Muscle of leg (tissue), 11 donors: ENCODE data around the gene RASEF. TPM values are rescaled to one million over a fixed set of nuclear protein-coding genes. Genes with fewer than 3 reads are reported as not detected.
"Not testable (repeated sequence)": the region's sequence is repeated elsewhere in the genome, so short reads cannot be mapped to it uniquely, and the experiment has no call there.

ENCODE experiments used
- DNase-seq: peaks from one replicate; pipeline ENCODE4 v3.0.0; 2013
- H3K27ac ChIP-seq: one replicate; pipeline ENCODE4 v1.5.1; 2013; ENCODE audit warnings: mild to moderate bottlenecking, low read length, control low read depth
- H3K27me3 ChIP-seq: one replicate; pipeline ENCODE4 v1.6.1; 2013; ENCODE audit warnings: low read length; ENCODE audit not compliant: control insufficient read depth, insufficient read depth
- H3K36me3 ChIP-seq: one replicate; pipeline ENCODE4 v1.6.1; 2013; ENCODE audit warnings: low read length; ENCODE audit not compliant: control insufficient read depth, insufficient read depth
- H3K4me1 ChIP-seq: one replicate; pipeline ENCODE4 v1.6.1; 2013; ENCODE audit warnings: low read length; ENCODE audit not compliant: control insufficient read depth, insufficient read depth
- H3K4me3 ChIP-seq: one replicate; pipeline ENCODE4 v1.5.1; 2013; ENCODE audit warnings: low read length, control low read depth
- H3K9me3 ChIP-seq: replicated peaks from 2 replicates; pipeline ENCODE4 v1.6.1; 2013; ENCODE audit warnings: low read depth, low read length; ENCODE audit not compliant: control insufficient read depth
- WGBS: methylation state at CpG from one replicate; pipeline ENCODE4 v1.1.5; 2013; ENCODE audit warnings: missing lambda C conversion rate; ENCODE audit not compliant: insufficient coverage; 5-methylcytosine and 5-hydroxymethylcytosine counted together
- polyA plus RNA-seq, 8 donors: library from polyadenylated mRNA; unstranded; fragments of 120-200 nt; gene quantifications; one replicate each; pipeline versions ENCODE4 v1.2.1 to v1.2.3, GENCODE V29; 2013; ENCODE audit warnings: inconsistent platforms in 1 of 8, low replicate concordance in 1 of 8; ENCODE audit not compliant: insufficient read length in 8 of 8, insufficient read depth in 1 of 8
- total RNA-seq: library from RNA; stranded (reverse); fragments of 120-200 nt; gene quantifications from one replicate; pipeline ENCODE4 v1.2.4, GENCODE V29; 2013

RASEF gene
- total and polyA plus RNA-seq, 9 donors = 0.30 to 1.3 (median 0.53) TPM

GRCh38 chr9:83075932-83076331 is 13.0 kb upstream of the RASEF start:
- not testable (repeated sequence) for H3K9me3 ChIP-seq, H3K4me3 ChIP-seq, H3K27me3 ChIP-seq, DNase-seq, H3K36me3 ChIP-seq, H3K4me1 ChIP-seq, H3K27ac ChIP-seq
- WGBS = 86% methylated on average over 3 of the region's 7 CpGs

DNA sequence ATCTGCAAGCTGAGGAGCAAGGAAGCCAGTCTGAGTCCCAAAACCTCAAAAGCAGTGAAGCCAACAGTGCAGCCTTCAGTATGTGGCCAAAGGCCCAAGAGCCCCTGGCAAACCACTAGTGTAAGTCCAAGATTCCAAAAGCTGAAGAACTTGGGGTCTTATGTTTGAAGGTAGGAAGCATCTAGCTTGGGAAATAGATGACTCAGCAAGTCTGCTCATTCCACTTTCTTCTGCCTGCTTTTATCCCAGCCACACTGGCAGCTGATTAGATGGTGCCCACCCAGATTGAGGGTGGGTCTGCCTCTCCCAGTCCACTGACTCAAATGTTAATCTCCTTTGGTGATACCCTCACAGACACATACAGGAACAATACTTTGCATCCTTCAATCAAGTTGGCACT is 9.6 kb upstream of the RASEF start:
- H3K4me3 ChIP-seq, H3K27ac ChIP-seq, H3K4me1 ChIP-seq, H3K36me3 ChIP-seq, H3K9me3 ChIP-seq, DNase-seq, H3K27me3 ChIP-seq: not testable (repeated sequence)

DNA sequence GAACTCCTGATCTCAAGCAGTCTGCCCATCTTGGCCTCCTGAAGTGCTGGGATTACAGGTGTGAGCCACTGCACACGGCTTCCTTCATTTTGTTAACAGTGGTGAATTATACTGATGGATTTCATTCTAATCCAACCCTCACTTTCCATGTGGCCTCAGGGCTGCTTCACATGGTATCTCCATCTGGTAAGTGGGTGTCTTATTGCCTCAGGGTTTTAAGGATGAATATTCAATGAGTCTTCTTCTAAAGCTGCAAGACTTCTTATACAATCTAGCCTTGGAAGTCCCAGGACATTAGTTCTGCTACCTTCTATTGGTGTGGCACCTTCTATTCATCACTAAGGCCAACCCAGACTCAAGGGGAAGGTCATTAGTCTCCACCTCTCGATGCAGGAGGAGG is 8.7 kb upstream of the RASEF start:
- H3K27me3 ChIP-seq = no peaks in the 10 kb centered on the region
- no CpG with 5 or more reads among the region's 2 CpGs for whole genome bisulfite sequencing
- no peak for DNase-seq
- no peaks in the 10 kb centered on the region for H3K36me3 ChIP-seq
- no peak overlapping the region for H3K4me3 ChIP-seq
- no peaks in the 10 kb centered on the region for H3K4me1 ChIP-seq
- no peak overlapping the region for H3K27ac ChIP-seq
- H3K9me3 ChIP-seq = no peaks in the 10 kb centered on the region

DNA sequence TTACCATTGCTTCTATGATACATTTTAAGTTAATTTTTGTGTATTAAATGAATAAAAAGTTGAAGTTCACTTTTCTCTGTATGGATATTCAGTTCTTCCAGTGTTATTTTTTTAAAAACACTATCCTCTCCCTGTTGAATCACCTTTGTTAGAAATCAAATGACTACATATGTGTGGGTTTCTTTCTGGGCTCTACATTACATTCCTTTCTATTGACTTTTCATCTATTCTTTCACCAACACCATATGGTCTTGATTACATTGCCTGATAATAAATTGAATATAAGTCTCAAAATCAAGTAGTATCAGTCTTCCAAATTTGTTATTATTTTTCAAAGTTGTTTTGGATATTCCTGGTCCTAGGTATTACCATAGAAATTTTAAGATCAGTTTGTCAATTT is 7.3 kb upstream of the RASEF start:
- Histone ChIP-seq H3K36me3 (no peaks in the 10 kb centered on the region), H3K4me1 (no peaks in the 10 kb centered on the region), H3K9me3 (no peaks in the 10 kb centered on the region), H3K27ac (no peak overlapping the region), H3K4me3 (no peak overlapping the region), H3K27me3 (peaks cover under 1% of the 10 kb centered on the region)
- DNase-seq = no peak

GRCh38 chr9:83069651-83070050 is 6.7 kb upstream of the RASEF start:
- Histone ChIP-seq H3K4me1 (no peaks in the 10 kb centered on the region), H3K36me3 (no peaks in the 10 kb centered on the region), H3K4me3 (no peak overlapping the region), H3K27ac (no peak overlapping the region), H3K27me3 (peaks cover 2% of the 10 kb centered on the region), H3K9me3 (no peaks in the 10 kb centered on the region)
- WGBS = no CpG with 5 or more reads among the region's 1 CpG
- no peak for DNase-seq

- WGBS = no CpG with 5 or more reads among the region's 1 CpG
- Histone ChIP-seq H3K9me3 (no peaks in the 10 kb centered on the region), H3K27me3 (peaks cover 2% of the 10 kb centered on the region), H3K27ac (no peak overlapping the region), H3K4me3 (no peak overlapping the region), H3K36me3 (no peaks in the 10 kb centered on the region), H3K4me1 (no peaks in the 10 kb centered on the region)
- DNase-seq = no peak
These were observed 5.5 kb upstream of the RASEF start for GRCh38 chr9:83068414-83068813.

- WGBS = no CpG with 5 or more reads among the region's 2 CpGs
- Histone ChIP-seq H3K27me3 (peaks cover 8% of the 10 kb centered on the region), H3K27ac (no peak overlapping the region), H3K4me3 (no peak overlapping the region), H3K36me3 (no peaks in the 10 kb centered on the region), H3K9me3 (no peaks in the 10 kb centered on the region), H3K4me1 (peaks cover 4% of the 10 kb centered on the region)
- DNase-seq = no peak
These were observed 4.6 kb upstream of the RASEF start for GRCh38 chr9:83067579-83067978.

DNA sequence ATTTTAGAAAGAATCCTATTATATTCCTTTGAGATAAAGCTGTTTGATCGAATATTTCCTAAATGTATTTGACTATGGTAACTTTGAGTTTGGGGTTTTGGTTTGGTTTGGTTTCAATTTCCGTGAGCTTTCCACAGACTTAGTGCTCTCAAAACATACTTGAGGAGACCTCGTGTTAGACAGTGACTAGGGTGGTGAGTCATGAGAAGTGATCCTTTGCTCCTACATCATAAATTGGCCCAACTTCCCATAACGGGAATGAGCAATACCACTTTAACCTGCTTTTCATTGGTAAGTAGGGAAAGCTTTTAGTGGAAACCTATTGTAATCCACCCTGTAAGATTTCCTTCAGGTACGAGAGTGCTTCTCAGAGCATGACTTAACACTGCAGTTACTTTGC is 3.8 kb upstream of the RASEF start:
- Histone ChIP-seq H3K4me1 (peaks cover 9% of the 10 kb centered on the region), H3K27me3 (peaks cover 15% of the 10 kb centered on the region), H3K9me3 (no peaks in the 10 kb centered on the region), H3K27ac (no peak overlapping the region), H3K36me3 (no peaks in the 10 kb centered on the region), H3K4me3 (no peak overlapping the region)
- DNase-seq = no peak
- no CpG with 5 or more reads among the region's 5 CpGs for WGBS

DNA sequence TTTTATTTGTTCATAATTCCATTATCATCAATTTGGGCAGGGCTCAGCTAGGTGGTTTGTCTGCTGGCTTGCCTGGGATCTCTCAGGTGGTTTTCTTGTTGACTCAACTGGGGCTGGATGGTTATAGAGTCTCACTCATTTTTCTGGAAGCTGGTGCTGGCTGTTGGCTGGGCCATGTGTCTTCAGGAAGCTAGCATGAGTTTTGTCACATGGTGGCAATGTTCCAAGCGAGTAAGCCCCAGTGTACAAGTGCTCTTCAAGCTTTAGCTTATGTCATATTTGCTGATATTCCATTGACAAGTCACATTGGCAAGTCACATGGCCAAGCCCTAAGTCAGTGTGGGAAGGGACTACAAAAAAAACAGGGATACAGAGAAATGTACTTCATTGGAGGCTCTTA is 2.3 kb upstream of the RASEF start:
- Histone ChIP-seq H3K36me3 (no peaks in the 10 kb centered on the region), H3K4me3 (no peak overlapping the region), H3K9me3 (no peaks in the 10 kb centered on the region), H3K4me1 (peaks cover 9% of the 10 kb centered on the region), H3K27ac (no peak overlapping the region), H3K27me3 (peaks cover 21% of the 10 kb centered on the region)
- DNase-seq = no peak
- WGBS = 67% methylated on average over 1 of the region's 1 CpG

- no peak overlapping the region for H3K27ac ChIP-seq
- peak; percentile 57 for DNase-seq
- peaks cover 9% of the 10 kb centered on the region for H3K4me1 ChIP-seq
- peaks cover 22% of the 10 kb centered on the region for H3K27me3 ChIP-seq
- H3K9me3 ChIP-seq = no peaks in the 10 kb centered on the region
- peak overlapping the region; percentile 41 for H3K4me3 ChIP-seq
- no peaks in the 10 kb centered on the region for H3K36me3 ChIP-seq
- under 1% methylated on average over 45 of the region's 53 CpGs for WGBS
These were observed 822 bp downstream of the RASEF start for GRCh38 chr9:83061990-83062650.

- H3K36me3 ChIP-seq = no peaks in the 10 kb centered on the region
- no CpG with 5 or more reads among the region's 2 CpGs for WGBS
- no peak overlapping the region for H3K4me3 ChIP-seq
- peaks cover 9% of the 10 kb centered on the region for H3K4me1 ChIP-seq
- H3K9me3 ChIP-seq = no peaks in the 10 kb centered on the region
- H3K27ac ChIP-seq = no peak overlapping the region
- H3K27me3 ChIP-seq = peaks cover 22% of the 10 kb centered on the region
- DNase-seq = no peak
These were observed 1.9 kb downstream of the RASEF start for GRCh38 chr9:83061036-83061435.
